Measurements from ENCODE around the gene TTC12. TPM values are rescaled to one million over a fixed set of nuclear protein-coding genes. Genes with fewer than 3 reads are reported as not detected.

TTC12 gene
- total and polyA plus RNA-seq, 2 of the 8 experiments (the other 6 are each of a cell fraction or from before 2014, with no cell fraction given), result 4.7 to 9.0 TPM

DNA sequence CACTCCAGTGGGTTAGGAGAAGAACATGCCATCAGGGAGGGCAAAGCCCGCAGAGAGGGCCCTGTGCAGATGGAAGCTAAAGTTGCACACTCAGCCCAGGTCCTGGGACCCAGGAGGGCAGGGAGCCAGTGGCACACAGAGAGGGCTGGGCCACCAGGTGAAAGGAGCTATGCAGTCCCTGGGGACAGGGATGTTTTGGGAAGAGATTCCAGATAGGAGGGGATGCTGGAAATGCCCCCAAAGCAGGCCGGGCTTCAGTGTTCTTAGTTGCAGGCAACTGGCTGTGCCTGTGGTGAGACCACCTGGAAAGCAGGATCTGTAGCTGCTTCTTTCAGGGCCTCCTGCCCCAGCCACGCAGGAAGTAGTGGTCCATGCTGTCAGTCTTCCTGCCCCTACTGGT, 92.8 kb downstream of the TTC12 start (continued):
- TF ChIP-seq POU5F1 (IDR thresholded peaks at IDR 0.05; ENCODE audit: low read depth, low read length) (no peak), ASH2L (IDR thresholded peaks at IDR 0.05; ENCODE audit: low read length) (no peak), CBX8 (IDR thresholded peaks at IDR 0.05; ENCODE audit: borderline replicate concordance, low read depth, low read length) (no peak), CTBP2 (IDR thresholded peaks at IDR 0.05; ENCODE audit: borderline replicate concordance, insufficient read depth, insufficient read length, low read length) (no peak), TAF1 (IDR thresholded peaks at IDR 0.05; ENCODE audit: low read depth, low read length) (no peak)
